GOT3 (cell line): Measurements from ENCODE around the gene HOXC13.

ENCODE experiments used
- DNase-seq: peaks from one replicate; lab custom pipeline; 2025; ENCODE audit warnings: mixed read lengths; lab: John Stamatoyannopoulos, UW

Gene HOXC13

GRCh38 chr12:53955036-53955775 lies 16.6 kb downstream of the HOXC13 start:
- DNase-seq, result no peak

GRCh38 chr12:53955776-53956250 lies 17.2 kb downstream of the HOXC13 start:
- no peak for DNase-seq

GRCh38 chr12:53956251-53956887 lies 17.7 kb downstream of the HOXC13 start:
- DNase-seq, result no peak

- DNase-seq, result no peak
Measured at GRCh38 chr12:53956914-53957536, 18.4 kb downstream of the HOXC13 start.

- no peak for DNase-seq
Measured at GRCh38 chr12:53958128-53958527, 19.5 kb downstream of the HOXC13 start.

GRCh38 chr12:53959314-53959713 lies 20.7 kb downstream of the HOXC13 start:
- no peak for DNase-seq

GRCh38 chr12:53960187-53961024 lies 21.8 kb downstream of the HOXC13 start:
- no peak for DNase-seq

- no peak for DNase-seq
Measured at GRCh38 chr12:53961025-53961761, 22.6 kb downstream of the HOXC13 start.

GRCh38 chr12:53963005-53963404 lies 24.4 kb downstream of the HOXC13 start:
- no peak for DNase-seq

GRCh38 chr12:53963434-53964314 lies 25.0 kb downstream of the HOXC13 start:
- no peak for DNase-seq

GRCh38 chr12:53964315-53964713 lies 25.7 kb downstream of the HOXC13 start:
- no peak for DNase-seq

GRCh38 chr12:53965281-53966084 lies 26.9 kb downstream of the HOXC13 start:
- DNase-seq, result no peak

GRCh38 chr12:53966085-53966384 lies 27.4 kb downstream of the HOXC13 start:
- no peak for DNase-seq

GRCh38 chr12:53966385-53967133 lies 27.9 kb downstream of the HOXC13 start:
- DNase-seq, result no peak

- no peak for DNase-seq
Measured at GRCh38 chr12:53967421-53967925, 28.8 kb downstream of the HOXC13 start.

- no peak for DNase-seq
Measured at GRCh38 chr12:53968214-53969127, 29.8 kb downstream of the HOXC13 start.

- DNase-seq, result no peak
Measured at GRCh38 chr12:53969588-53970259, 31.1 kb downstream of the HOXC13 start.
